HuH-7 (cell line): ENCODE data around the gene MINAR2.

Experiments used
- DNase-seq: peaks from one replicate; pipeline ENCODE4 v3.0.0; 2011; ENCODE audit warnings: low spot score

The MINAR2 gene

GRCh38 chr5:129747572-129748407 is at the start of gene MINAR2:
MINAR2 (plus strand) TSS chr5:129748094; CDS start chr5:129748191, 97 bp downstream.
- DNase-seq, result no peak

GRCh38 chr5:129698661-129699060 is 49.2 kb upstream of the MINAR2 start:
- no peak for DNase-seq

- DNase-seq, result no peak
These were observed 31.7 kb upstream of the MINAR2 start for GRCh38 chr5:129716235-129716634.

GRCh38 chr5:129716651-129717050 is 31.2 kb upstream of the MINAR2 start:
- DNase-seq, result no peak

- no peak for DNase-seq
These were observed 30.1 kb upstream of the MINAR2 start for GRCh38 chr5:129717751-129718310.

- DNase-seq, result no peak
These were observed 29.3 kb upstream of the MINAR2 start for GRCh38 chr5:129718471-129719090.

- no peak for DNase-seq
These were observed 23.7 kb upstream of the MINAR2 start for GRCh38 chr5:129724222-129724621.

GRCh38 chr5:129724647-129725046 is 23.2 kb upstream of the MINAR2 start:
- DNase-seq, result no peak

- DNase-seq, result no peak
These were observed 8.1 kb upstream of the MINAR2 start for GRCh38 chr5:129739773-129740172.

GRCh38 chr5:129743541-129744187 is 4.2 kb upstream of the MINAR2 start:
- no peak for DNase-seq

GRCh38 chr5:129745997-129746396 is 1.9 kb upstream of the MINAR2 start:
- no peak for DNase-seq

- no peak for DNase-seq
These were observed 1.0 kb upstream of the MINAR2 start for GRCh38 chr5:129746876-129747275.

GRCh38 chr5:129748913-129749880 is 1.3 kb downstream of the MINAR2 start:
- no peak for DNase-seq

GRCh38 chr5:129760636-129761325 is 12.9 kb downstream of the MINAR2 start:
- DNase-seq, result no peak

- no peak for DNase-seq
These were observed 15.8 kb downstream of the MINAR2 start for GRCh38 chr5:129763651-129764050.

- no peak for DNase-seq
These were observed 18.9 kb downstream of the MINAR2 start for GRCh38 chr5:129766798-129767197.

GRCh38 chr5:129767927-129768380 is 20.1 kb downstream of the MINAR2 start:
- peak; percentile 19 for DNase-seq

- DNase-seq, result no peak
These were observed 20.8 kb downstream of the MINAR2 start for GRCh38 chr5:129768735-129769134.

- no peak for DNase-seq
These were observed 22.3 kb downstream of the MINAR2 start for GRCh38 chr5:129770024-129770820.
